ENCODE measurements around the gene UAP1L1.

Gene UAP1L1

DNA sequence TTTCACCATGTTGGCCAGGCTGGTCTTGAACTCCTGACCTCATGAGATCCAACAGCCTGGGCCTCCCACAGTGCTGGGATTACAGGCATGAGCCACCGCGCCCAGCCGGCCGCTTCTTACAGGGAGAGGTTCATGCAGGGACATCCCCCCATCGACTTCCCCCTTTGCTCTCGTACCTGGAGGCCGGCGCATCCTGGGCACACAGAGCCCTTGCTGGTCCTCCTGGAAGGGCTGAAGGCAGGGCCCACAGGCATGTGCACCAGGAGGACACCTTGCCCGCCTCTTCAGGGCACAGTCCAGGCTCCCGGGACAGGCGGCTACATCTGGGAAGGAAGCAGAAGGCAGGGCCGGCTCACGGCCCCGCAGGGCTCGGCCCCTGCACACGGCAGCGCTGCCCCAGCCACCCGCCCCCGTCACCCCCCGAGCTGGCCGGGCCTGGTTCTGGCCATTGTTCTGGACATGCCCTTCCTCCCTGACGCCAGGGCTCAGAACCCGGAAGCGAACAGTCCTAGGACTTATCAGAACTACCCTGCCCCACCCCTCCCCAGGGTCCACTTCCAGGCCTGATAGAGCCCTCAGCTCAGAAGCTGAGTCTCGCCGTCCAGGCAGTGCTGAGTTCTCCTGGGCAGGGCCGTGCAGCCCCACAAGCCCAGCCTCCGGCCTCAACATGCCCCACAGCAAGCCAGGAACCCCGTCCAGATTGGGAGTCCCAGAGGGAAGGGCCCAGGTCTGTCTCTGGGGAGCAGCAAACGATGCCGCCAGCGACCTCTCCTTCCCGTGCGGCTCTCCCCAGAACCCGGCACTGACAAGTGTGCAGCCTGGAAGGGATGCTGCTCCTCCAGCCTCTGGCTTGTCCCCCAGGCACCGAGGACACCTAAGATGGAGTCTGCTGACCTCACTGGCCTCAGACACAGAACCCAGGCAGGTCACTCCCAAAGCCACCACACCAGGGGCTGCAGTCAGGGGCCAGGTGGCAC is 34.3 kb upstream of the UAP1L1 start:
- no peak for DNase-seq (ENCODE audit: low read depth, low spot score)

DNA sequence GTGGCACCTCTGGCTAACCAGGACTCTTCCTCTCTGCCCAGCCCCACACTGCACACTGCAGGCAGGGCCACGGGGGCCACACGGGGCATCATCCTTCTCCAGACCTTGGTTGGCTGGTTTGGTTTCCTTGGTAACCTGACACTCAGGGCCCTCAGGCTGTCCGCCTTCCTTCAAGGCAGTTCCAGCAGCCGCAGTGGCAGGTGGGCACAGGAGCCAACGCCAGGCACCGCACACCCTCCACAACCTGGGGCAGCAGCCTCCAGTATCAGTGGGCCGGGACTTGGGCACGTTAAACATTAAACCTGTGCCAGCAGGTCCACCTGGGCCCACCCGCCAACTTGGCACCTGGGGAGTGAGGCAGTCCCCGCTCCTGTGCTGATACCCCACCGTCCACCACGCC is 33.3 kb upstream of the UAP1L1 start:
- DNase-seq (ENCODE audit: low read depth, low spot score) = no peak

DNA sequence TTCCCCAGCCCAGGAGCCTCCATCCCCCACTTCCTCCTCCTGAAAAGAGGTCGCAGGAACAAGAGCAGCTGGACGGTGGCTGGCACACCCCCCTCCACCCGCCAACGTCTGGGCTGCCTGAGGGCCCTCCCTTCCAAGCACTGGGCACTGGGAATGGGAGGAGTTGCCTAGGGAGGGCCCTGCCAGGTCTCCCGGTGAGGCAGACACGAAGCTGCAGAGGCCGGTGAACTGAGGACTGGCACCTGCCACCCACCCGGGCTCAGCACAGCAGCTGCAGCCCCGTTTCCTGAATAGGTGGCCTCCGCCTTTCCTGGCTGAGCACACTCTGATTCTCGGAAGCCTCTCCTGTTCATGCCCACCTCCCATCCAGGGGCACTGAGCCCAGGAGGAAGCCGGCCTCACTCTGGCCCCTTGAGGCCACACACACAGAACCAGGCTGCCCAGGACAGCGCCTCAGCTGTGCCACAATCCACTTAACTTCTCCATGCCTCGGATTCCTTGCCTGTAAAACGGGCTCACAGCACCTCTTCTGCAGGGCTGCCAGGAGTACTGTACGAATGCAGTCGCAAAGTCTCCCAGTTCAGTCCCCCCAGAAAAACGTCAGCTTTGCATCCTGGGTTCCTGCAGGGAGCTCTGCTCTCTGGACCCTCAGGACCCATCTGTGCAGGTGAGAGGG is 32.7 kb upstream of the UAP1L1 start:
- no peak for DNase-seq (ENCODE audit: low read depth, low spot score)

DNA sequence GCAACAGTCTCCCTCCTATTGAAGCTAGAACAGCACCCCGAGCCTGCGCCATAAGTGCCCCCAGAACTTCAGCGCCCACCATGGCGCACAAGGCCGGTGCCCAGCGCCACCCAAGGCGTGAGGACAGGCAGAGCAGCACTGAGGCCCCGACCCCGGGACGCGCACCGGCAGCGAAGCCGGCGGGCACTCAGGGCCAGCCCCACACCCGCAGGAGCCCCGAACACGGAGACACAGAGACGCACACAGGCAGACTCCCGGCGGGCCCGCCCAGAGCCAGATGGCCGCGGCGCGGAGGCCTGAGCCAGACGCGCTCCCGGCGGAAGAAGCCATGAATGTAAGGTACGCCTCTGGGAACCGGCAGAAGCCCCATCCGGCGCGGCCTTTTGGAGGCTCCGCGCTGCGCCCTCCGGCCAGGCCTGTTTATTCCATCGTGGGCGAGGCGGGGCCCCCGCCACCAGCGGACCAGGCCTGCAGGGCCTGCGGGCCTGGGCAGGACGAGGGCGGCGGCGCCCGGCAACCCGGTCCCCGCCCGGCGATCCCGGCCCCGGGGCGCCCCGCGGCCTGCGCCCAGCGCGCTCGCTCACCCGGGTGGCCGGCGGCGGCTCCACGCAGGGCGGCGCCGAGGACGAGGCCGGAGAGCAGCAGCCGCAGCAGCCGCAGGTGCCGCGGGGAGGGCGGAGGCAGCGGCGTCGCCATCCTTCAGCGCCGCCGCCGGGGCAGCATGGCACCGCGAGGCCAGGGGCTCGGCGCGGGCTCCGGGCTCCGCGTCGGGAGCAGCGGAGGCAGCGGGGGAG is 31.8 kb upstream of the UAP1L1 start:
- DNase-seq (ENCODE audit: low read depth, low spot score) = no peak

DNA sequence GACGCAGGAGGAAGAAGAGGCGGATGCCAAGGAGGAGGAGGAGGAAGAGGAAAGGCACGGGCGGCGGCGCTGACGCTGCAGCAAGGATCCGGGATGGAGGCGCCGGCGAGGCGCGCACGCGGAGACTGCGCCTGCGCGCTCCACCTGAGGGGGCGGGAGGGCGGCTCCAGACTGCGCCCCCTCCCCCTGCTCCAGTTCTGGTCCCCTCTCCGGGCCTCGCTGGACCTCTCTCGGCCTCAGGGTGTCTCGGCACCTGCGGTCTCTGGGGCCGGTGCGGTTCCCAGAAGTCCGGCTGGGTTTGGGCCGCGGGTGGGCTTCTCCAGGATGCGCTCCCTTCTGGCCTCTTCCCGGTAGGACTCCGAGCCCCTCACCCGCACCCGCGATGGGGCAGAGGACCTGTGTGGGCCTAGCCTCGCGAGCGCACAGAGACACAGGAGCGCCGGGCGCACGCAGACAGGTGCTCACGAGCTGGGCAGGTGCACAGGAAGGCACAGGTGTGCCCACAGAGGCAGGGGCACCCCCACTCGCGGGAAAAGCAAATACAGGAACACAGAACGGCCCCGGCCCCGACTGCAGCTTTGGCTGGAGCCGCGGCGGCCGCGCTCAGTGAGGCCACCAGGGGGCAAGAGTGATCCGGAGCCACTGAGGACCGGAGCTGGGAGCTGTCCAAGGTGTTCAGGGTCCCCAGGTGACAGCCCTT is 31.1 kb upstream of the UAP1L1 start, which contains the start of gene NPDC1:
Gene NPDC1 (minus strand): TSS at position 90 of the 700 bp plus-strand sequence. CDS start 188 bp downstream, outside the sequence.
- no peak for DNase-seq (ENCODE audit: low read depth, low spot score)

DNA sequence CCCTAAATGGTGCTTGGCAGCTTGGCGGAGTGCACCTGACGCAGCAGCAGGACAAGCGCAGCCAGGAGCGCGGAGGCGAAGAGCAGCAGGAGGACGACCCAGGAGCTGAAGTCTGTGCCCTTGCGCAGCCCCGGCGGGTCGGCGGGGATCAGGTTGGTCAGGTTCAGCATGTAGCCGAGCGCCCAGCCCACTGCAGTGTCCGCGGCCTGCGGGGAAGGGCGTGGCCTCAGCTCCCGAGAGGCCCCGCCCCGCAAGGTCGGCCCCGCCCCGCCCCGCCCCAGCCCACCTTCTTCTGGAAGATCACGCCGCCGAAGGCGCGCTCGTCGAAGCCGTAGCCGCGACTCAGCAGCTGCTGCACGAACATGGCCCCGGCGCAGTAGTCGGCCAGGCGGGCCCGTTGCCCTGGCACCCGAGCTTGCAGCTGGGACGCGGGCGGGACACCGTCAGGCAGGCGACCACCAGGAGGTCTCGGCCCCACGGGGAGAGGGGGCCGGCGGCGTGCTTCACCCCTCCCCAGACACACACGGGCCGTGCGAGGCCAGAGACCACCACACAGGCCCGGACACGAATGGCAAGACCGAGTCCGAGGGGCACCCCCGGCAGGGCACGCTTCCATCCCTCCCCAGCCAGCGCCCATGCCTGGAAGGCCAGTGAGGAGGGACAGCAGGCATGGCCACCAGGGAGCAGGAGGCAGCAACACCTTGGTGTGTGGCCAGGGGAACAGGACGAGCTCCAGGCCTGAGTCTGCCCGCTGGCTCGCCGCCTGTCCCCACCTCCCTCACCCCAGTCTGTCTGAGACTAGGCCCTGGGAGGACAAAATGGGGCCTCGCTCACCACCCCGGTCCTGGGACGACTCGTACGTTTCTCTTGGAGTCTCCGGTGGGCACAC is 28.4 kb upstream of the UAP1L1 start:
- no peak for DNase-seq (ENCODE audit: low read depth, low spot score)

DNA sequence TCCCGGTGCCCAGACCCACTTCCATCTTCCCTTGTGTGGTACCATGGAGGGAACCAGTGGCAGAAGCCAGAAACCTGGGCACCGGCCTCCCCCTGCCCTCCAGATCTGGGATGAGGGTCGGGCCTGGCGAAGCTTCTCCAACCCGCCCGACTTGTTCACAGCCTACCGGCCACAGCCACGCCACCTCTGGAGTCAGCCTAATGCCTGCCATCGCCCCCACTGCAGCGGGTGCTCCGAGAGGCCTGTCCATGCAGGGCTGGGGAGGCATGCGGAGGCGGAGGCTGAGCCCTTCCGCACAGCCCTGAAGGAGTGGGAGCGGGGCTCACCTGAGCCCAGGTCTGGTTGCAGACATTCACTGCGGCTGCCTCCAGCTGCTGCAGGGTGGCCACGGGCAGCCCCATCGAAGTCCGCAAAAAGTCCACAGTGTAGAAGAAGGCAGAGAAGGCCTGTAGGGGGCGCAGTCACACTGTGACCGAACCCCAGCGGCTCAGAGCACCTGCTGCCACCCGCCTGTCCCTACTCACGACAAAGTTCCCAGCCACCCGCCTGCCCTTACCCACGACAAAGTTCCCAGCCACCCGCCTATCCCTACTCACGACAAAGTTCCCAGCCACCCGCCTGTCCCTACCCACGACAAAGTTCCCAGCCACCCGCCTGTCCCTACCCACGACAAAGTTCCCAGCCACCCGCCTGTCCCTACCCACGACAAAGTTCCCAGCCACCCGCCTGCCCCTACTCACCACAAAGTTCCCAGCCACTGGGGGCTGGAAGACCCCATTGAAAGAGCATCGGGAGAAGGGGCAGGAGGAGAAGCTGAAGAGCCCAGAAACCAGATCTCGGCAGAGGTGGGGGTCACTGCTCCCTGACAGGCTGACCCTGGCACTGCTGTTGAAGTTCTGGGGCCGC is 27.5 kb upstream of the UAP1L1 start:
- DNase-seq (ENCODE audit: low read depth, low spot score) = no peak

DNA sequence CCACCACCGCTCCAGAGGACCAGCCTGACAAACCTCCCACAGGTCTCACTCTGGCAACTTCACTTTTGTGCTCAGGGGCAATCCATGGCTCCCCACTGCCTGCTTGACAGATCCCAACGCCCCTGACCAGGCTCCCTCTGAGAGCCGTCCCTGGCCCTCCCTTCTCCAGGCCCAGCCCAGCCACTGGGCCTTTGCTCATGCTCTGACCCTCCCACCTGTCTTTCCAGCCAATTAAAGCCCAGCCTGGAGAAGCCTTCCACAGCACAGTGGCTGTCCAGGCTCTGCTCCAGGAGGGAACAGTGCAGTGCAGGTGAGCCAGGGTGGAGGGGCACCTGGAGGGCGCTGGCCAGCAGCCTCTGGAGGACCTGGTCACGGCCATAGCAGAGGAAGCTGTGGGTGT is 26.7 kb upstream of the UAP1L1 start:
- no peak for DNase-seq (ENCODE audit: low read depth, low spot score)

DNA sequence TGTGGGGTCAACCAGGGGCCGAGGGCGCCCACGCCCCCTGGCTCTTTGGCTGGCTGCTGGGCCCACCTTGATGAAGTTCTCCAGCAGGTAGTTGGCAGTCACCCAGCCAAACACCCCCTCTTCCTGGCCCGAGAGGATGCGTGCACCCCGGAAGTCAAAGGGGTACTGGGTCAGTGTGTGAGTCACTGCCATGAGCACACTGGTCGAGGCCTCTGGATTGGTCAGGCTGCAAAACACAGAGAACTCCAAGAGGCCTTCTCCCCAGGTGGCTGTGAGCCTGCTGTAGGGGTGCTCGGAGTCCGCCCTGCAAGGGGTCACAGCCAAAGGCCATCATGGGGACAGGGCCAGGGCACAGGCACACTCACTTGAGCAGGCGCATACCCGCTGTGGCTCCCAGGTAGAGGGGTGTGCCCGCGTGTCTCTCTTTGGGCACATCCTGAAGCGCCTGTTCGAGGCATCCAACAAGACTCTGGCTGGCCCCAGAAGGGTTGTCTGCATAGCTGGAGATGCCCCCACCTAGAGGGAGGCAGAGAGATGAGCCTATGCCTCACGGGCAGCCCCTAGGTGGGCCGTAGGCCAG is 26.1 kb upstream of the UAP1L1 start:
- no peak for DNase-seq (ENCODE audit: low read depth, low spot score)

DNA sequence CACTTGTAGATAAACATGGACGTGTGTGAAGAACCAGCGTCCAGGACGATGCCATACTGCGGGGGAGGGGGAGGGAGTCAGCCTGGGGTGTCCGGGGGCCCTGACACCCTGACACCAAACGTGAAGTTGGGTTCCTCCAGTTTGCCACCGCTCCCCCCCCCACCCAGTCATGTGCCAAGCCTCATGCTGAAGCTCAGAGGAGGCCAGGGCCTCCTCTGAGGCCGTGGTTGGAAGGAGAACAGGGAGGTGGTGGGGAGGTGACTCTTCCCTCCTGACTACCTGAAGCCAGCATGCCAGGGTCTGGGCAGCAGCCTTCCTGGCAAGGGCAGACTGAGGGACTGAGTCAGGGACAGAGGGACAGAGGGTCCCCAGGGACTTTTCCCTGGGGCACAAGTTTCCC is 25.0 kb upstream of the UAP1L1 start:
- no peak for DNase-seq (ENCODE audit: low read depth, low spot score)

DNA sequence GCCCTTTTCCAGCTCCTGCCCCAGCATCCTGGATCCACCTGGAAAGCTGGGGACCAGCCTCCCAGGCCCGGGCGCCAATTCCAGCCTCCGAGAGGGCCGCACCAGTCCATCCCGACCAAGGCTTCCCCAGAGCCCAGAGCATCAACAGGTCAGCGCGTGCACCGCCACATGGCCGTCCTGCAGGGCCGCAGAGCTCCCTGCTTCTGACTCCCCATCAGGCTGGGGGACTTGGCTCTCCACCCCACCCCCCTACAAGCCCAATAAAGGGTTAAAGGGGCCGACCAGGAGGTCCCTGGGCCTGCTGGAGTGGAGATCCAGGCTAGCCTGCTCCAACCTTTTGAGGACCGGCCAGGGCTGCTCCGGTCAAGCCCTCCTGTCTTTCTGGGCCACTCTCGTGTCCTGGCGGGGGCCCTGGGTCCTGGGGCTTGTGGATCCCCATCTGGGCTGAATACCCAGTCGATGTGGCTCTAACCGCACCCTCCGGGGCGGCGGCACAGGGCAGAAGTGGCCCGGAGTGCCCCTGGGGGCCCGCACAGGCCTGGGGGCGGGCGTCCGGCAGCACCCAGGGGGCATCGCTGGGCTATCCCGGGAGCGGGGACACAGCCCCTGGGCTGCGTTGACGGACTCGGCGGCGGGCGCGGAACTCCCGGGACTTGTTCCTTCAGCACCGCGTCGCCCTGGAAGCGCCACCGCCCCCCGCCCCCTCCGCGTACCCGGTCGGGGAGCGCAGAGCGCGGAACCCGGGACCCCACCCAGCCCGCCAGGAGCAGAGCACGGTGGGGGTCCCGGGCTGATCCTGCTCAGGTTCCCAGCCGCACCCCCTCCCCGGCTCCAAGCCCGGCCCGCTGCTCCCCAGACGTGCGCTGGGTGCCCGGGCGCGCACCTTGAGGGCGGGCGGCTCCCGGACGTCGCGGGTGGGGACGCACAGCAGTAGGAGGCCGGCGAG is 24.0 kb upstream of the UAP1L1 start:
- no peak for DNase-seq (ENCODE audit: low read depth, low spot score)

DNA sequence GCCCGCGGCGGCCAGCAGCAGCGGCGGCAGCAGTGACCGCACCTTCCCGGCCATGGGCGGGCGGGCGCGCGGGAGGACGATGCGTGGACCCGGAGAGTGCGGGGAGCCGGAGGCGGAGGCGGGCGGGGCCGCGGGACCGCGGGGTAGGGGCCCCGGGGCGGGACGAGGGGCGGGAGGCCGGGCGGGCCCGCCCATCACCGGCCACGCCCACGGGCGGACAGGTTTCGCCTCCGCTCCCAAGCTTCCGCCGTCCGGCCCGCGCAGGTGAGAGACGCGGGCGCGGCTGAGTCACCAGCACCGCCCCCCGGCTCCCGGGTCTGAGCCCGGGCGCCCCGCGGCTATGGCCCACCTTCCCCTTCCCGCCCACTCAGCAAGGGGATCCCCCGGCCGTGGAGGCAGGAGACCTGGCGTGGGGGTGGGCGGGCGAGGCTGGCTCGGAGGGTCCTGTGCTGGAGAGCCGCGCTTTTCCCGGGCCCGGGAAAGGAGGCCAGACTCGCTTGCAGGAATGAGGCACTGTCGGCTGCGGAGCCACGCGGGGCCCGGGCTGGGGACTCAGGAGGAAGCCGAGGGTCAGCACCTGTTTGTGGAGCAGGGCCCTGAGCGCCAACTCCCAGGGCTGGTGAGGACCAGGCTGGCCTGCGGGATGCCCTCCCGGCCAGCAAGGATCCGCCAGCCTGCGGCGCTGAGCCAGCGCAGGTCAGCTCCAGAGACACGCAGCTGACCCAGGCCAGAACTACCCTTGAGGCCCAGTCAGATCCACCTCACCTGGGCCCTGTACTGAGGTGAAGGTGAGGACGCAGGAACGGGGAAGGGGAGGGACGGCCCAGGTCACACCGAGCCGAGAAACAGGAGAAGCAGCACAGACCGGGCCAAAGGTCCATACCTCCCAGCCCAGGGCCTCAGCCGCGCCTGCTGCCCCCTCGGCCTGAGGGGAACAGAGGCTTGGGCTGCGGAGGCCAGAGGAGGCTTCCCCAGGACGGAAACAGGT is 23.1 kb upstream of the UAP1L1 start, which contains the start of gene ENTPD2:
Gene ENTPD2 (minus strand): TSS at position 118 of the 988 bp plus-strand sequence. CDS start 64 bp downstream, at position 54.
- no peak for DNase-seq (ENCODE audit: low read depth, low spot score)

DNA sequence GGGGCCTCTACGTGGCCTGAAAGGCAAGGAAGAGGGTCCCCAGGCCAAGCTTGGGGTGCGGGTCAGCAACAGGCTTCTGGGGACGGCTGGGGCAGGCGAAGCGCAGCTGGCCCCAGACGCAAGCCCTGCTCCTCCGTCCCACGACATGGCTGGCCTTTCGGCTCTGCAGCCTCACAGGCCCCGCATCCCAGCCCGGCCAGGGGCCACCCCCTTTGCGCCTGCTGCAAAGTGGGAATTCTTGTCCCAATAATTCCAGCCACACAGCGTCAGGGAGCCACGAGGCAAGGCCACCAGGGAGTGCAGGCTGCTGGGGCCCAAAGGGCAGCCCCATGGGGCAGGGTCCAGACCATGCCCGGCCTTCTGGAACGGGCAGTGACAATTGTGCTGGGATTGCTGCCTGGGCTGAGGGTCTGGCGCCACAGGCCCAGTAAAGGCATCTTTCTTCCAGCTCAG is 22.4 kb upstream of the UAP1L1 start:
- no peak for DNase-seq (ENCODE audit: low read depth, low spot score)

DNA sequence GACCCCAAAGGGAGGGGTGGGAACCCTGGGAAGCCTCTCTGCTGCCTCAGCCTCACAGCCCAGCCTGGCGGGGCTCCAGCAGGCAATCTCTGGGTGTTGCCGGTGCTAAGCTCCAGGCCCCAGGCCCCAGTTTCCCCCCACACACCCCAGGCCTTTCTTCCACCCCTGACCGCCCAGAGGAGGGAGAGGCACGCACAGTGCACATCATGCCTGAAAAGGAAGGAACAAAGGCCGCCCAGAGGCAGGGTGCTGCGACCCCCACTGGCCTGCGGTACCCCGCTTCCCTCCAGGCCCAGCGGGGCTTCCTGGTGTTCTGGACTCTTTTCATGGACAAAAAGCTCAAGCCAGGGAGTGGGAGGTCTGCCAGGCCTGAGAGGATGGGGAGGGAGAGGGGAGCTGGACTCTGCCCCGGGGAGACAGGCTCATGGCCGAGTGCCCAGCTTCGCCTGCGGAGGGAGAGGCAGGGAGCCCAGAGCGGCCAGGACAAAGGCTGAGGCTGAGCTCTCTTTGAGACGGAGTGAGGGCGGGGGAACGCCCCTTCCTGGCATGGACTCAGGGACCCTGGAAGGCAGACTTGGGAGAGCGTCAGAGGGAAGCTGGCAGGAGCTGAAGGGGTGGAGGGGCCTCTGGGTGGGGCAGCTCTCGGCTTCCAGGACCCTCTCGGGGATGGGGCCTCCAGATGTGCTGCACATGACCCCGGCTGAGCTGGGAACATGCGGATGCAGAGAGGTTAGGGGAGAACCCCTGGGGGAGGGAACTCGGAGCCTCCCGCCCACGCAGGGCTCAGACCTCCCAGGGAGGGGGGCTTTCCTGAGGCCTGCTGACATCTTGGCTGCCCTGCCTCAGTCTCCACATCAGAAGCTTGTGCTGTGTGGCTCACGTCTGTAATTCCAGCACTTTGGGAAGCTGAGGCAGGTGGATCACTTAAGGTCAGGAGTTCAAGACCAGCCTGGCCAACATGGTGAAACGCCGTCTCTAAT is 21.6 kb upstream of the UAP1L1 start:
- DNase-seq (ENCODE audit: low read depth, low spot score) = peak; percentile 77

Measured in brain pericyte (primary cell).